ENCODE measurements around the gene SETBP1. TPM values are rescaled to one million over a fixed set of nuclear protein-coding genes. Genes with fewer than 3 reads are reported as not detected.

SETBP1 gene
- total RNA-seq, 1 donor from 2014 or later, result 25.8 TPM

- DNase-seq (no peak), ATAC-seq (peak in 1 of 2 donors; percentile 26)
- Histone ChIP-seq H3K27me3 (ENCODE audit: low read depth) (no peaks in the 10 kb centered on the region), H3K36me3 (no peaks in the 10 kb centered on the region), H3K4me3 (no peak overlapping the region), H3K27ac (no peak overlapping the region), H3K4me1 (peaks cover 10% of the 10 kb centered on the region), H3K9me3 (no peaks in the 10 kb centered on the region)
- intact Hi-C loops (cut with DNase I), result no loop called here
- TF ChIP-seq CTCF (IDR thresholded peaks at IDR 0.05), result no peak
Observed at GRCh38 chr18:44938720-44939665, 258.3 kb downstream of the SETBP1 start.

- Histone ChIP-seq H3K9me3 (no peaks in the 10 kb centered on the region), H3K36me3 (no peaks in the 10 kb centered on the region), H3K27me3 (ENCODE audit: low read depth) (no peaks in the 10 kb centered on the region), H3K27ac (no peak overlapping the region), H3K4me3 (no peak overlapping the region), H3K4me1 (peaks cover 13% of the 10 kb centered on the region)
- intact Hi-C loops (cut with DNase I), result no loop called here
- no peak for DNase-seq
- ATAC-seq, result no peak
- no peak for TF ChIP-seq CTCF (IDR thresholded peaks at IDR 0.05)
Observed at GRCh38 chr18:44941516-44941915, 260.8 kb downstream of the SETBP1 start.

GRCh38 chr18:44942073-44942472 is 261.4 kb downstream of the SETBP1 start:
- no peak for TF ChIP-seq CTCF (IDR thresholded peaks at IDR 0.05)
- no peak for ATAC-seq
- intact Hi-C loops (cut with DNase I), result no loop called here

GRCh38 chr18:44943311-44943881 is 262.7 kb downstream of the SETBP1 start:
- no peaks in the 10 kb centered on the region for H3K36me3 ChIP-seq
- peaks cover 17% of the 10 kb centered on the region for H3K4me1 ChIP-seq
- no peaks in the 10 kb centered on the region for H3K27me3 ChIP-seq (ENCODE audit: low read depth)
- no peak for DNase-seq
- intact Hi-C loops (cut with DNase I), result no loop called here
- no peak for TF ChIP-seq CTCF (IDR thresholded peaks at IDR 0.05)
- no peaks in the 10 kb centered on the region for H3K9me3 ChIP-seq
- no peak overlapping the region for H3K4me3 ChIP-seq
- no peak for ATAC-seq
- H3K27ac ChIP-seq, result no peak overlapping the region

More at GRCh38 chr18:44942073-44942472, 261.4 kb downstream of the SETBP1 start:
- Histone ChIP-seq H3K4me3 (no peak overlapping the region), H3K9me3 (no peaks in the 10 kb centered on the region), H3K4me1 (peaks cover 17% of the 10 kb centered on the region), H3K27ac (no peak overlapping the region), H3K36me3 (no peaks in the 10 kb centered on the region), H3K27me3 (ENCODE audit: low read depth) (no peaks in the 10 kb centered on the region)
- DNase-seq, result no peak

- Histone ChIP-seq H3K36me3 (no peaks in the 10 kb centered on the region), H3K4me3 (no peak overlapping the region), H3K27me3 (ENCODE audit: low read depth) (no peaks in the 10 kb centered on the region), H3K27ac (no peak overlapping the region), H3K9me3 (no peaks in the 10 kb centered on the region), H3K4me1 (peaks cover 17% of the 10 kb centered on the region)
- TF ChIP-seq CTCF (IDR thresholded peaks at IDR 0.05), result no peak
- no peak for ATAC-seq
- DNase-seq, result no peak
- intact Hi-C loops (cut with DNase I), result no loop called here
Observed at GRCh38 chr18:44944461-44944860, 263.8 kb downstream of the SETBP1 start.

Data from lower lobe of right lung (tissue), 2 donors.